ENCODE measurements around the gene SPATA22. TPM values are rescaled to one million over a fixed set of nuclear protein-coding genes. Genes with fewer than 3 reads are reported as not detected.
"Not testable (repeated sequence)": the region's sequence is repeated elsewhere in the genome, so short reads cannot be mapped to it uniquely, and the experiment has no call there.

SPATA22 gene
- total RNA-seq, 1 experiment from 2014 or later: not detected

GRCh38 chr17:3401786-3402185 is 69.8 kb downstream of the SPATA22 start:
- no peak overlapping the region for H3K4me3 Mint-ChIP-seq (ENCODE audit: low read depth, unreplicated experiment)
- H3K27me3 Mint-ChIP-seq (ENCODE audit: unreplicated experiment): peaks cover 47% of the 10 kb centered on the region
- no peak overlapping the region for H3K27ac Mint-ChIP-seq (ENCODE audit: unreplicated experiment)
- CTCF ChIA-PET: no interaction called here
- peaks cover 3% of the 10 kb centered on the region for H3K9me3 Mint-ChIP-seq (ENCODE audit: low read depth, unreplicated experiment)
- H3K4me1 Mint-ChIP-seq (ENCODE audit: low read depth, unreplicated experiment): no peaks in the 10 kb centered on the region
- no peaks in the 10 kb centered on the region for H3K36me3 Mint-ChIP-seq (ENCODE audit: insufficient read depth, unreplicated experiment)
- no peak for DNase-seq
- BruUV-seq (replicated peaks): no TSS peak
- TF ChIP-seq CTCF (IDR thresholded peaks at IDR 0.05; ENCODE audit: unreplicated experiment): no peak
- intact Hi-C loops (cut with micrococcal nuclease; ENCODE audit: unreplicated experiment): no loop called here

- H3K4me3 Mint-ChIP-seq (ENCODE audit: low read depth, unreplicated experiment): no peak overlapping the region
- H3K27ac Mint-ChIP-seq (ENCODE audit: unreplicated experiment): no peak overlapping the region
- BruUV-seq (replicated peaks): no TSS peak
- H3K36me3 Mint-ChIP-seq (ENCODE audit: insufficient read depth, unreplicated experiment): no peaks in the 10 kb centered on the region
- H3K27me3 Mint-ChIP-seq (ENCODE audit: unreplicated experiment): peaks cover 47% of the 10 kb centered on the region
- peaks cover 3% of the 10 kb centered on the region for H3K9me3 Mint-ChIP-seq (ENCODE audit: low read depth, unreplicated experiment)
- CTCF ChIA-PET: no interaction called here
- no peak for DNase-seq
- no peak for TF ChIP-seq CTCF (IDR thresholded peaks at IDR 0.05; ENCODE audit: unreplicated experiment)
- intact Hi-C loops (cut with micrococcal nuclease; ENCODE audit: unreplicated experiment): no loop called here
- no peaks in the 10 kb centered on the region for H3K4me1 Mint-ChIP-seq (ENCODE audit: low read depth, unreplicated experiment)
Observed at GRCh38 chr17:3400055-3400454, 71.6 kb downstream of the SPATA22 start.

GRCh38 chr17:3398310-3398709 is 73.3 kb downstream of the SPATA22 start, which contains the start of gene OR1E1:
TSS of gene OR1E1 (minus strand) at chr17:3398410. CDS start at chr17:3398410, 0 bp downstream.
- Mint-ChIP-seq H3K9me3 (ENCODE audit: low read depth, unreplicated experiment) (peaks cover 3% of the 10 kb centered on the region), H3K4me1 (ENCODE audit: low read depth, unreplicated experiment) (no peaks in the 10 kb centered on the region), H3K4me3 (ENCODE audit: low read depth, unreplicated experiment) (no peak within 1 kb of the TSS), H3K27me3 (ENCODE audit: unreplicated experiment) (peaks cover 47% of the 10 kb centered on the region), H3K27ac (ENCODE audit: unreplicated experiment) (no peak within 1 kb of the TSS), H3K36me3 (ENCODE audit: insufficient read depth, unreplicated experiment) (no peaks in the 10 kb centered on the region)
- TF ChIP-seq CTCF (IDR thresholded peaks at IDR 0.05; ENCODE audit: unreplicated experiment): no peak
- BruUV-seq (replicated peaks): no TSS peak
- intact Hi-C loops (cut with micrococcal nuclease; ENCODE audit: unreplicated experiment): no loop called here
- CTCF ChIA-PET: no interaction called here
- DNase-seq: no peak

- H3K4me1 Mint-ChIP-seq (ENCODE audit: low read depth, unreplicated experiment); H3K27ac Mint-ChIP-seq (ENCODE audit: unreplicated experiment); H3K9me3 Mint-ChIP-seq (ENCODE audit: low read depth, unreplicated experiment); BruUV-seq (replicated peaks); H3K4me3 Mint-ChIP-seq (ENCODE audit: low read depth, unreplicated experiment); H3K36me3 Mint-ChIP-seq (ENCODE audit: insufficient read depth, unreplicated experiment); intact Hi-C loops (cut with micrococcal nuclease; ENCODE audit: unreplicated experiment); DNase-seq; CTCF ChIA-PET: not testable (repeated sequence)
- peaks cover 47% of the 10 kb centered on the region for H3K27me3 Mint-ChIP-seq (ENCODE audit: unreplicated experiment)
Observed at GRCh38 chr17:3397801-3398200, 73.8 kb downstream of the SPATA22 start.

Other genes starting within 250 kb of the SPATA22 start
- not detected in 2 replicates for gene OR3A1, start 173.5 kb downstream of the SPATA22 start, total RNA-seq (2022)
- not detected in 2 replicates for gene OR3A2, start 85.5 kb downstream of the SPATA22 start, total RNA-seq (2022)
- not detected in 2 replicates for gene OR1E1, start 73.4 kb downstream of the SPATA22 start, total RNA-seq (2022)
- not detected in 2 replicates for gene OR3A3, start 60.4 kb downstream of the SPATA22 start, total RNA-seq (2022)
- gene OR1E2, start 38.0 kb downstream of the SPATA22 start, total RNA-seq (2022): not detected in 2 replicates
- not detected in 2 replicates for gene ASPA, start 4.2 kb upstream of the SPATA22 start, total RNA-seq (2022)
- 0.38 and 0.49 TPM in 2 replicates for gene TRPV3, start 86.0 kb upstream of the SPATA22 start, total RNA-seq (2022)
- 9.7 and 10.1 TPM in 2 replicates for gene TRPV1, start 137.6 kb upstream of the SPATA22 start, total RNA-seq (2022)
- 8.5 and 9.4 TPM in 2 replicates for gene SHPK, start 164.4 kb upstream of the SPATA22 start, total RNA-seq (2022)
- 5.1 TPM in 2 replicates for gene CTNS, start 164.9 kb upstream of the SPATA22 start, total RNA-seq (2022)
- gene TAX1BP3, start 196.8 kb upstream of the SPATA22 start, total RNA-seq (2022): 63.9 and 66.1 TPM in 2 replicates
- 38.2 and 42.9 TPM in 2 replicates for gene EMC6, start 197.0 kb upstream of the SPATA22 start, total RNA-seq (2022)
- gene P2RX5, start 224.3 kb upstream of the SPATA22 start, total RNA-seq (2022): 11.1 and 11.6 TPM in 2 replicates

All from Calu3 (cell line).